HG02642 (cell line): Measurements from ENCODE around the gene ZNF208.
"Not testable (repeated sequence)": the region's sequence is repeated elsewhere in the genome, so short reads cannot be mapped to it uniquely, and the experiment has no call there.

Experiments
- ATAC-seq: cut with Tn5 transposase; IDR thresholded peaks from one replicate; pipeline ENCODE4 v1.9.1; 2021; ENCODE audit warnings: mild to moderate bottlenecking; ENCODE audit not compliant: unreplicated experiment, poor library complexity

The ZNF208 gene

DNA sequence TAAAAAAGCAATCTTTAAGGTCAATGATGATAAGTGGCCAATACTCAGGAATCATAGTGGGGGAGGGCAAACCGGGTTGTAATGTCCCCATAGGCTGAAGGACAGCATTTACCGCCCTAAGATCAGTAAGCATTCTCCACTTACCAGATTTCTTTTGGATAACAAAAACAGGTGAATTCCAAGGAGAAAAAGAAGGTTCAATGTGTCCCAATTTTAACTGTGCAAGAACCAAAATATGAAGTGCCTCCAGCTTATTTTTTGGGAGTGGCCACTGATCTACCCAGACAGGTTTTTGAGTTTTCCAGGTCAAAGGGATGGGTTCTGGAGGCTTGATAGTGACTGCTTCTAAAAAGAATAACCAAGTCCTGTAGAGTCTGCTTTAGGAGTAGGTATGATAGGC, 125.2 kb downstream of the ZNF208 start:
- not testable (repeated sequence) for ATAC-seq

GRCh38 chr19:21884786-21885185, 126.0 kb downstream of the ZNF208 start:
- not testable (repeated sequence) for ATAC-seq

- no peak for ATAC-seq
Observed at GRCh38 chr19:21883516-21883915, 127.2 kb downstream of the ZNF208 start.
